Adrenal gland (tissue), 5 donors: ENCODE data around the gene HM13.

ENCODE experiments used
- POLR2A ChIP-seq, 2 donors: fragments of 450-650 bp; IDR thresholded peaks; one replicate each; pipeline ENCODE4 v1.6.1; 2017; ENCODE audit warnings: antibody characterized with exemption in 2 of 2, mild to moderate bottlenecking in 2 of 2, moderate library complexity in 1 of 2
- TF ChIP-seq, protein P1 (sequence below), 6 experiments: fragments of 450-650 bp in 4 of 6; fragments of 200-600 bp in 2 of 6; sonication (generic) in 1 of 6; IDR thresholded peaks; 1 replicate in 5 of 6; 2 replicates in 1 of 6; pipeline versions ENCODE4 v1.5.1 to v1.8.0; 2016 to 2021; ENCODE audit warnings: antibody characterized with exemption in 6 of 6, mild to moderate bottlenecking in 2 of 6, moderate library complexity in 1 of 6
- donor health status: DM: no; HTN: no; CAD: no.

- TF ChIP-seq, protein P1, sequence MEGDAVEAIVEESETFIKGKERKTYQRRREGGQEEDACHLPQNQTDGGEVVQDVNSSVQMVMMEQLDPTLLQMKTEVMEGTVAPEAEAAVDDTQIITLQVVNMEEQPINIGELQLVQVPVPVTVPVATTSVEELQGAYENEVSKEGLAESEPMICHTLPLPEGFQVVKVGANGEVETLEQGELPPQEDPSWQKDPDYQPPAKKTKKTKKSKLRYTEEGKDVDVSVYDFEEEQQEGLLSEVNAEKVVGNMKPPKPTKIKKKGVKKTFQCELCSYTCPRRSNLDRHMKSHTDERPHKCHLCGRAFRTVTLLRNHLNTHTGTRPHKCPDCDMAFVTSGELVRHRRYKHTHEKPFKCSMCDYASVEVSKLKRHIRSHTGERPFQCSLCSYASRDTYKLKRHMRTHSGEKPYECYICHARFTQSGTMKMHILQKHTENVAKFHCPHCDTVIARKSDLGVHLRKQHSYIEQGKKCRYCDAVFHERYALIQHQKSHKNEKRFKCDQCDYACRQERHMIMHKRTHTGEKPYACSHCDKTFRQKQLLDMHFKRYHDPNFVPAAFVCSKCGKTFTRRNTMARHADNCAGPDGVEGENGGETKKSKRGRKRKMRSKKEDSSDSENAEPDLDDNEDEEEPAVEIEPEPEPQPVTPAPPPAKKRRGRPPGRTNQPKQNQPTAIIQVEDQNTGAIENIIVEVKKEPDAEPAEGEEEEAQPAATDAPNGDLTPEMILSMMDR (IDR thresholded peaks at IDR 0.05) = no peak
- no peak for TF ChIP-seq POLR2A (IDR thresholded peaks at IDR 0.05)
Observed at GRCh38 chr20:31562241-31562640, 48.0 kb downstream of the HM13 start.
